Left ventricle myocardium inferior (tissue), 1 donor: ENCODE data around the gene TMEM200A. TPM values are rescaled to one million over a fixed set of nuclear protein-coding genes. Genes with fewer than 3 reads are reported as not detected.

Experiments used
- DNase-seq: peaks from one replicate; pipeline ENCODE4 v3.0.0-alpha.2; 2020
- H3K27ac ChIP-seq: fragments of 200-600 bp; replicated peaks from 2 replicates; pipeline ENCODE4 v1.8.0; 2021
- H3K27me3 ChIP-seq: fragments of 200-600 bp; 2 replicates; pipeline ENCODE4 v1.8.0; 2021; ENCODE audit warnings: low read depth
- H3K36me3 ChIP-seq: fragments of 200-600 bp; 2 replicates; pipeline ENCODE4 v1.8.0; 2021
- H3K4me1 ChIP-seq: fragments of 200-600 bp; 2 replicates; pipeline ENCODE4 v1.8.0; 2021
- H3K4me3 ChIP-seq: fragments of 200-600 bp; 2 replicates; pipeline ENCODE4 v1.8.0; 2021; ENCODE audit warnings: mild to moderate bottlenecking, moderate library complexity
- H3K9me3 ChIP-seq: fragments of 200-600 bp; replicated peaks from 2 replicates; pipeline ENCODE4 v1.8.0; 2021
- intact Hi-C: fragments of 100-400 bp; cut with micrococcal nuclease; formaldehyde crosslinking; loops from one replicate; pipeline ENCODE4 v1.11.0; 2022
- total RNA-seq: library from RNA; stranded (reverse); fragmentation: NEBNext Ultra II Directional; extraction: Animal tissue kit (Norgen Biotek cat#: 25700); gene quantifications from one replicate; pipeline ENCODE4 v1.2.1, GENCODE V29; 2021
- TF ChIP-seq, protein P1 (sequence below): fragments of 200-600 bp; IDR thresholded peaks from 2 replicates; pipeline ENCODE4 v1.8.0; 2021; ENCODE audit warnings: antibody characterized with exemption, mild to moderate bottlenecking, borderline replicate concordance
- donor health status: DM: no; HTN: yes; CAD: no; lungs with severe emphysema.

TMEM200A gene
- total RNA-seq, 1 donor from 2014 or later = not detected

DNA sequence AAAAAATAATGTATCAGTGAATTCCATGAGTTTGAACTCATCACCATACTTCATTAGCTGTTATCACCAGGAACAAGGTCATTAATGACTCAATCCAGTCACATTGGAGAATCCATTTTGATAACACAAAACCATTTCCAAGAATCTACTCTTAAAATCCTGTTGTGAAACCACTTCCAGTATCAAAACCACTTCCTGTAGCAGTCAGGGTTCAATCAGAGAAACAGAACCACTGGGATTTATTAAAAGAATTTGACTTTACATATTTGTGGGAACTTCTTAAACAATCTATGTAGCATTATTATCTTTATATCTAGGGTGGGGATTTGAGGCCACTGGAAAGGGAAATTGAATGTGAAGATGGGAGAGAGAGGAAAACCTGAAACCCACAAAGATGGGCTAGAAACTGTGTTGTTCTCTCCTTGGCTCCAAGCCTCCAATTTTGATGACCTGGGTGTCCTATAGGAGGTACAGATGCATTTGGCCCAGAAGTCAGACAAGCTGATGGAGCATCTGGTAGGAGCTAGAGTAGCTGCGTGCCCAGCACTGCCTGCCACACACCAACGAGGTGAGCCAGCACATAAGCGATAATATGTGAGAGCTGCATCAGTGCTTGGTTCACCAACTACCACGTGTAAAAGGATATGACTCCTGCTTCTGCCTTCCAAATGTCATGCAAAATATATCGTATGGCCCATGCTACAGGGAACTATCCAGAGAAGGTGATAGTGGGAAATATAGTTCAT, 117.0 kb downstream of the TMEM200A start:
- TF ChIP-seq, protein P1, sequence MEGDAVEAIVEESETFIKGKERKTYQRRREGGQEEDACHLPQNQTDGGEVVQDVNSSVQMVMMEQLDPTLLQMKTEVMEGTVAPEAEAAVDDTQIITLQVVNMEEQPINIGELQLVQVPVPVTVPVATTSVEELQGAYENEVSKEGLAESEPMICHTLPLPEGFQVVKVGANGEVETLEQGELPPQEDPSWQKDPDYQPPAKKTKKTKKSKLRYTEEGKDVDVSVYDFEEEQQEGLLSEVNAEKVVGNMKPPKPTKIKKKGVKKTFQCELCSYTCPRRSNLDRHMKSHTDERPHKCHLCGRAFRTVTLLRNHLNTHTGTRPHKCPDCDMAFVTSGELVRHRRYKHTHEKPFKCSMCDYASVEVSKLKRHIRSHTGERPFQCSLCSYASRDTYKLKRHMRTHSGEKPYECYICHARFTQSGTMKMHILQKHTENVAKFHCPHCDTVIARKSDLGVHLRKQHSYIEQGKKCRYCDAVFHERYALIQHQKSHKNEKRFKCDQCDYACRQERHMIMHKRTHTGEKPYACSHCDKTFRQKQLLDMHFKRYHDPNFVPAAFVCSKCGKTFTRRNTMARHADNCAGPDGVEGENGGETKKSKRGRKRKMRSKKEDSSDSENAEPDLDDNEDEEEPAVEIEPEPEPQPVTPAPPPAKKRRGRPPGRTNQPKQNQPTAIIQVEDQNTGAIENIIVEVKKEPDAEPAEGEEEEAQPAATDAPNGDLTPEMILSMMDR = no peak
- no peak overlapping the region for H3K4me3 ChIP-seq
- peaks cover 5% of the 10 kb centered on the region for H3K9me3 ChIP-seq
- H3K27ac ChIP-seq = no peak overlapping the region
- no peaks in the 10 kb centered on the region for H3K4me1 ChIP-seq
- DNase-seq = no peak
- no peaks in the 10 kb centered on the region for H3K36me3 ChIP-seq
- no peaks in the 10 kb centered on the region for H3K27me3 ChIP-seq
- intact Hi-C loops = no loop called here

DNA sequence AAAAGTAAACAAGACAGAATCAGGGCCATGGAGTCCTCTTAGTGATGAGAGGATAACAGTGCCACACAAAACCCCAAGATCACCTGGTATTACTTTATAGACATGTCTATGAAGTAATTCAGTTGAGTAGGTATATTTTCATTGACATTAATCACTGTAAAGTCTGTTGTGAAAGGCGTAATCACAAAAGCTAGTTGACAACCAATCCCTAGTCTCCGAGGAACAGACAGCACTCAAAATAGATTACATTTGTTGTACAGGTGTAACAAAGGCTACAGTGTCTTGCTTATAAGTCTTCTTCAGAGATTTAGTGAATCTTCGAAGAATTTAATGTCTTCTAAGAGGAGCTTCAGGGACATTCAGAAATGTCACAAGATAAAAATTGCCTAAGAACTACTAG, 120.1 kb downstream of the TMEM200A start:
- no peaks in the 10 kb centered on the region for H3K36me3 ChIP-seq

DNA sequence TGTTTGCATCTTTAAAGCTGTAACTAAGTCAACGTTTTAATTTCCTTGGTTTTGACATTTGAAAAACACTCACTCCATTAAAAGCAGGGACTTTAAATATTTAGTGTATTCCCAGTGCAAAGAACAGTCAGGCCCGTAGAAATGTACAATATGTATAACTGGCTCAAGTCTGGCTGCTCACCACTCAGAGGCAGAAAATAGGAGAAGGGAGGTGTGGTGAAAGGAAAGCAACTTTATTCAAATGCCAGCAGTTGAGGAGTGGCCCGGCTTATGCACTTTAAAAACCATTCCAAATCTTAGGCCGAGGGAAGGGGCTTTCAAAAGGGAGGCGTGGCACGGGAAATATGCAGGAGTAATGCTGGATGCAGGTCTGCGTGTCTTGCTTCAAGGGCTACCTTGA, 120.6 kb downstream of the TMEM200A start:
- DNase-seq = no peak
- TF ChIP-seq, protein P1 = no peak
- H3K27me3 ChIP-seq = no peaks in the 10 kb centered on the region
- H3K4me3 ChIP-seq = no peak overlapping the region
- no peaks in the 10 kb centered on the region for H3K36me3 ChIP-seq
- intact Hi-C loops = no loop called here
- H3K4me1 ChIP-seq = no peaks in the 10 kb centered on the region
- H3K27ac ChIP-seq = no peak overlapping the region
- peaks cover 19% of the 10 kb centered on the region for H3K9me3 ChIP-seq

More for the DNA sequence above, 120.1 kb downstream of the TMEM200A start:
- TF ChIP-seq, protein P1 = no peak
- H3K9me3 ChIP-seq = peaks cover 13% of the 10 kb centered on the region
- H3K27ac ChIP-seq = no peak overlapping the region
- intact Hi-C loops = no loop called here
- H3K27me3 ChIP-seq = no peaks in the 10 kb centered on the region
- no peaks in the 10 kb centered on the region for H3K4me1 ChIP-seq
- DNase-seq = no peak
- H3K4me3 ChIP-seq = no peak overlapping the region

DNA sequence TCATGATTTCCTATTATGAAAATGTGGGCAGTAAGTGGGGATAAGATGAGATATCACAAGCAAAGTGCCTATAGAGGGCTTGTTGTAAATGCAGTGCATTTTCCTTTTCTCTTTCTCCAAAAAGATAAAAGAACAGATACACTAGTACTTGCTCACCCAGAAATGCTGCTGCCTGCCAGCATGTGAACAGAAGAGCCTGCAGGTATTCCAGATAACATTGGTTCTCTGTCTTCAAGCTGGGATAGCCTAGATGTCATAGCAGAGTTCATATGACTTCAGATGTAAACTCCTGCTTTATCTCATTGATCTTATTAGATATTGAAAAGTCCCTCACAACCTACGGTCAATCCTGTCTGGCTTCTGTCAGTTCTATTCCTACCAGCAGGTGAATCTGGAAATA, 123.7 kb downstream of the TMEM200A start:
- H3K27ac ChIP-seq = no peak overlapping the region
- no peaks in the 10 kb centered on the region for H3K4me1 ChIP-seq
- intact Hi-C loops = no loop called here
- no peak overlapping the region for H3K4me3 ChIP-seq
- H3K9me3 ChIP-seq = peaks cover 31% of the 10 kb centered on the region
- TF ChIP-seq, protein P1 = no peak
- no peaks in the 10 kb centered on the region for H3K27me3 ChIP-seq
- H3K36me3 ChIP-seq = no peaks in the 10 kb centered on the region
- DNase-seq = no peak

Other genes with a start within 250 kb of the TMEM200A start
- not detected for gene SAMD3, start 143.1 kb upstream of the TMEM200A start, total RNA-seq